HL-60/S4 (cell line): ENCODE measurements around the gene COX17.

Source experiments
- in situ Hi-C: fragments of 300-500 bp; cut with MboI; formaldehyde crosslinking; loops from 2 replicates; pipeline ENCODE4 v1.14.3; 2022; ENCODE audit warnings: low sequenced_read_pairs

Gene COX17

DNA sequence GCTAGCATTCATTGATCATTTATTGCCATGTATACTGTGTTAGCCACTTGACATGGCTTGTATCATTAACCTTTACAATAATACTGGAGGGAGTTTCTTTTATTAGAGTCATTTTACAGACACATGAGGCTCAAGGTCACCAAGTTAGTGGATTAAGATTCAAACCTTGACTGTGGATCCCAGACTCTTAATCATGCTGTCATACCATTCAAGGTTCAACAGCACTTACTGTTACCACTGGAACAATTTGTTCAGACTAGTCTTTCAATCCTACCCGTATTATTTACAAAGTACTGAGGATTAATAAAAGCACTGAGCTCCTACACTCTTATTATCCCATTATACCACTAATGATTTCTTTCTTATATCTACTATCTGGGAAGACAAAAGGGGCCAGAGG is 1.2 kb downstream of the COX17 start:
- in situ Hi-C loops = loop anchor here (25.0 kb wide), 1 partner anchor 789 kb away; no protein-coding TSS in a partner anchor

DNA sequence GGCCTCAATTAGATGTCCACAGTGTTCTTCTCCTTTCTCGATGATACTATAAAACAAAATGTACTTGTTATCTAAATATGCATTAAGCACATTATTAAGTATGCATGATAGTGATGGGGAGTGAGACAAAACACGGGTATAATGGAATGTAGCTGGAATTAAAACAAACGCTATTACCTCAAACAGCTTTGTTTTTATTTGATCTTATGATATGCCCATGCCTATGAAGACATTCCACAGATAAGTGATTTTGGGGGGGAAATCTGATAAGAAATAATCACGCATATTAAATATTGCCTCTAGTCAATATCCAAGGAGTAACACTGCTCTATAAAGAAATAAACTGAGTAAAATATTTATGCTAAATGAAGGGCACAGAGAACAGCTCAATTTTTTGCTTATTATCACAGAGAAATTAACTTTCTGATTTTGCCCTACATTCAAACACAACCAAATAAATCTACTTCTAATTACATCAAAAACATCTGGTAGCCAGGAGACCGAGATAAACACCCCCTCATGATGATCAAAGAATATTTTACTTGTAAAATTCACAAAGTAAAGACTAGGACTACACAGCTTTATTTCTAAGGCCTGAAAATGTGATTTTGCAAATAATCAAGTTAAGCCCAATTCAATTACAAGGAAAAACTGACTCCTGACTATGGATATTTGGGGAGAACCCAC is 1.9 kb downstream of the COX17 start:
- in situ Hi-C loops = loop anchor here (25.0 kb wide), 1 partner anchor 788 kb away; no protein-coding TSS in a partner anchor

DNA sequence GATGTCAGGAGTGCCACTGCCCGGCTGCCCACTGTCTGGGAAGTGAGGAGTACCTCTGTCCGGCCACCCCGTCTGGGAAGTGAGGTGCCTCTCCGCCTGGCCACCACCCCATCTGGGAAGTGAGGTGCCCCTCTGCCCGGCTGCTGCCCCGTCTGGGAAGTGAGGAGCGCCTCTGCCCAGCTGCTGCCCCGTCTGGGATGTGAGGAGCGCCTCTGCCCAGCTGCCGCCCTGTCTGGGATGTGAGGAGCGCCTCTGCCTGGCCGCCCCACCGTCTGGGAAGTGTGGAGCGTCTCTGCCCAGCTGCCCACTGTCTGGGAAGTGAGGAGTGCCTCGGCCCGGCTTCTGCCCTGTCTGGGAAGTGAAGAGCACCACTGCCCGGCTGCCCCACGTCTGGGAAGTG is 3.3 kb downstream of the COX17 start:
- in situ Hi-C loops = no loop called here

DNA sequence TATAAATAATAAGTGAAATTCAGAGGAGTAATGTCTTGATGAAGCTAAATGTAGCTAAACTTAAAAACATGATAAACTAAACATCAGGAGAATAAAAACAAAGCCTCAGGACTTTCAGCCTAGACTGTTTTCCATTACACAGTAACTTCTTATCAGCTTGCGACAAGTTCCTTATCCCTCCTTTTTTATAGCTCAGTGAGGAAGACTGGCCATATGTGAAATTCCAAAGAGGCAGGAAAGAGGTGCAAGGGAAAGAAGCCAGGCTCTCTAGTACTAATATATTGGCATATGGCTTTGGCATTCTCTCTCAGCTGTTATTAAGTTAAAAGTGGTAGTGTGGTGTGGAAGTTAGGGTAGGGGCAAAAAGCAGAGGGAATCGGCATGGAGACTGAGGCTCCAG is 4.4 kb downstream of the COX17 start:
- in situ Hi-C loops = no loop called here

DNA sequence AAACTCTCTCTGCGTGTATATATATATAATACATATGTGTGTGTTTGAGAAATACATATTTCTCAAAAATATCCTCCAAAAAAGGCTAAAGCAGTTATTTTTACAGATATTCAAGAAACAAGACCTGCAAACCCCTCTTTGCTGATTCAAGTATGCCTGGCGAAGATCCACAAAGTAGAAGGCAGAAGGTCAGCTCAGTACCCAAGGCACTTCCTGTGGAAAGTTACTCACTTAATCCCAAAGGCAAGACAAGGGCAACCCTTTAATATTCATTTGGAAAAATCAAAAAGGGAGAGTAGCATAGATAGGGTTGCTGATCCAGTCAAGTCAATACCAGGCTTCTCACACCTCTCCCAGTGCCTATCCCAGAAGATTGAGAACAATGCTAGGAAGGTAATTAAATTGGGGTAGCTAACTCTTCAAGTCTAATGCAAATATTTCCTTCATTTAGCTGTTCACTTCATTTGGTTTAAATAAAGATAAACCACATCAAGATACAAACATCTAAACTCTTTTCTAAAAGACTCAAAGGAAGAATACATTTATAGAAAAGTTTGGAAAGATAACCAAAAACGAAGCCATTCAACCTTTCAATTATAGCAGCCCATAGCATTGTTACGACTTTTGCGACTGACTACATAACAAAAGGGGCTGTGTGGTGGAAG is 7.2 kb downstream of the COX17 start:
- in situ Hi-C loops = no loop called here

DNA sequence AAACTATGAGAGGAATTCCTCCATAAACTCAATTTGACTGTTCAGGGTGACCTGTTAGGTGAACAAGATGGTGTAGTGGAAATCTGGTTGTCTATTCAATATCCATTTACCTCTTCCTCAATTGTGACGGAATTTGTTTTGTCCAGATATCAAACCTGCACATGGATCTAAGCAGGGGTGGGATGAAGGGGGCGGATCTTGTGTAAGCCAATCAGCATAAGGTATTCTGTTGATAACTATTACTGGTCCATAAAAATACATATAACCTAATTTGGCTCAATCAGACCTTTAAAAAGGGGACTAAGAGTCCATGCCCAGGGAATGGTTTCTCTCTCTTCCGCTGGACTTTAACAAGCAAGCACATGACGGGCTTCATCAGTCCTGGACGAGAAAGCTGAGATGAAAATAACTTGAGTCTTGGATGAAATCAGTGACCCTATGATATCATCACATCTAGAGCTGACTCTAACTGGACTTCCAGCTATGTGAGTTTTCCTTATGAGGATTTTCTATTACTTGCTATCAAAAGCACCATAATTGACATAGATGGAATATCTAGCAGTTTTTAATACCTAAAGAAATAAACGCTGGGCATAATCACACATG is 11.1 kb downstream of the COX17 start:
- in situ Hi-C loops = no loop called here

DNA sequence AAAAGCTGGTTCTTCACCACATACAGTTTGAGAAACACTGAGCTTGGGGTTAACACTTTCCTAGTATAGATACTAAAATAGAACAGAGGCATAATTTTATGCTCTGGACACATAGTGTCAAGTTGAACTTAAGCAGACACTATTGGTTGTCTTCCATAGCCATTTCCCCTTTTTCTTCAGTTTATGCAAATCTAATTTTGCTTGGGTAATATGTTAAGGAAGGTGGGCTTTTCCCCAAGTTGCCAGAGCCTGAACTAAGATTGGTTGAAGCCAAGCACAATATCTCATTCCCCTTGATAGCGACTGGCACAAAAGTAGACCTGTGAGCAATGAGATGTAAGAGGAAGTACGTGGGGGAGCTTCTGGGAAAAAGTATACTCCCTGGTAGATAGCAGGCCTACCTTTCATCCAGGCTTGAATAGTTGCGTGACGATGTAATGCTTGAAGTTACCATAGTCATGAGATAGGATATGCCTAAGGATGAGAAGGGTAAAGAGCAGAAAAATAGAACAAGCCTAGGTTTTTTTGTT is 12.3 kb downstream of the COX17 start:
- in situ Hi-C loops = no loop called here

DNA sequence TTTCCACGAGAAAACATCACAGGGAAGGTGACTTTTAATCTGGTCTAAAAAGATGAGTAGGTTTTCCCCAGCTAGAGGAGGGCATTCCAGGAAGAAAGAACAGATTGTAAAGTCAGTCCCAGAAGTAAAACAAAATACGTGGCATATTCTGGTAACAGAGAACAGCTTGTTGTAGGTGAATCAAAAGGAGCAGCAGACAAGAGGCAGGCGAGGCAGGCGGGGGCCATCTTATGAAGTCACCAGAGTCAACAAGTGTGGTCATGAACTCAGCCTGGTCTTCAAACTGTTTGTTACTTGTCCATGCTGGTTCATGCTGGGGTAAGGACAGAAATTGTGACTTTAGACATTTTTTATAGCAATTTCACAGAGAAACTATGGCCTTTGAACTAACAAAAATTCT is 12.8 kb downstream of the COX17 start:
- in situ Hi-C loops = no loop called here

DNA sequence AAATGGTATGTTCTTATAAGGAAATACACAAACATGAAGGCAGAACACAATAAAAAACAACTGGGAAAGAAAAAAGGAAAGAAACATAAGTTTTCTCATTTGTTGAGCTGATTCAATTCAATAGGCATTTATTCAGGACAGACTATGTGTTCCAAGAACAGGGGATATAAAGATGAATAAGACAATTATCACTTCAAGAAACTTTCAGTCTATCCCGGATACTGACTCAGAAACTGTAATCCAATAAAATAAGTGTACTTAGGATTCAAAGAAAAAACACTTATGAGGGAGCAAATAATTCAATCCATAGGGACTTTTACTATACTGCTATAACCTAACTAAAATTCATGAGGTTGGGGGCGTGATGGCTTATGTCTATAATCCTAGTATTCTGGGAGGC is 13.3 kb downstream of the COX17 start:
- in situ Hi-C loops = no loop called here

DNA sequence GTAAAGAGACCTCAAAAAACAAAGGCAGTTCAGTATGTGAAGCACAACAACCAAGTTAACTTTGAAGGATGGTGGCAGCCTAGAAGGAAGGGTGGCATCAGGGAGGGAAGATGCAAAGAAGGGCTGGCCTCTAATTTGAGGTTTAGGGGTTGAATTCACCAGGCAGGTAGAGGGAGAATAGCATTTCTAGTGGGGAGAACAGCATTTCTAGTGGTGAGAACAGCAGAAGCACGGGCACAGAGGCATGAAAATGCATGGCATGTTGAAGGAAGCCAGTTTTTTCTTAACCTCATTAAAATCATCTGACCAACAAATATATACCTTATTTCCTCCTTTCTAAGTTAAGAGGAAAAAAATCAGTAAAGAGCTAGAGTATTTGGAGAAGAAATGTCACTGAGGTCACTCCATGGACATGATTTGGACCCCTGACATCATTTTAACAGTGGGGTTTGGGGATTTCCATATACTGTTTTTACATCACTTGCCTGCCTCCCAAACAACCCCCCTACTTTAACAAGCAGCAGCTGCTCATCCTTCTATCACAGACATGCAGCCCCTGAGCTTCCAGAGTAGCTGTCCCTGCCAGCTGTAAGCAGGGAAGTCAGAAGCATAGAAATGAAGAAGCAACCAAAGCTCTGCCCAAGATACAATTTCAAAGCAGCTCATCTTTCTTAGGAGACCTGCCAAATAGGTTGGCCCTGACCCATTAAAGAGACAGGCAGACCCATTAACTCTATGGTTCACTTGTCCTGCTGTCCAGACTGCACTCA is 14.4 kb downstream of the COX17 start:
- in situ Hi-C loops = no loop called here

DNA sequence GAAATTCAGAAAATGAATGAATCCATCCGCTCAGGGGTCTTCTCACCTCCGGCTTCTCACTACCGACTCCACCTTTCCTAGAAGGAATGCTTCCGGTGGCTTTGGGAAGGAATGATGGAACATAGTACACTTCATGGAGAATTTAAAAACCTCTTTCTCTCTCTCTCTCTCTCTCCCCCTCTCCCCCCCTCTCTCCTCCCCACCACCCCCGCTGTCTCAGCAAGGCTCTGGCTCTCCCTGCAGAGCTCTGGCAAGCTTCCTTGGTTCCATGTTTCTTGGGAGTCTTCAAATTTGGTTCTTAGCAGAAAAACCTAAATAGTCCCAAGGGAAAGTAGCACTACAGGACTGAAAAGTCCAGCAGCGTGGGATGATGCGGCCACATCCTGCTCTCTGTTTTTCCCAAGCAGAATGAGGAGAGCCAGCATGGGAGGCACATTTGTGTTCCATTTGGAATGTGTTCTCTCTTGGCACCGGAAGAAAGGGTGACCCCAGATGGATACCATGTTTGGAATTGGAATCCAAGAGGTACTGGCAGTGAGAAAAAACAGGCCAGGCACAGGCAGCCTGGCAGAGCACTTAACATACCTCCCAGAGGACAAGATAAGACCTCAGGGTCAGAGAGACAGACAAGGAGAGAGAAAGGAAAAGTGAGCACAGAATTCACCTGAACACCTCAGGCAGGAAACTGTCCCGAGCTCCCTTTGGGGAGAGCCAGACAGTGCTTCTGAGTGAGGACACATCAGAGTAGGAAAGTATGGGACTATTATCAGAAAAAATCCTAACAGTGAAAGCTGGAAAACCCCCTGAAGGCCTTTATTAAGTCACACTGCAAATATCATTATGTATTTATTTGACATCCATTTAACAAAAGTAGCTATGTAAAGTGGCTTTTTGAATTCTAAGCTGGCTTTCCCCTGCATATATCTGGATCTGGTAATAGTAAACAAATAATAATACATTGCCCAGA is 16.4 kb downstream of the COX17 start, which contains the start of gene POPDC2:
TSS of gene POPDC2 (minus strand) at position 116 of the 967 bp plus-strand sequence. CDS start 166 bp downstream, outside the sequence.
- in situ Hi-C loops = no loop called here

DNA sequence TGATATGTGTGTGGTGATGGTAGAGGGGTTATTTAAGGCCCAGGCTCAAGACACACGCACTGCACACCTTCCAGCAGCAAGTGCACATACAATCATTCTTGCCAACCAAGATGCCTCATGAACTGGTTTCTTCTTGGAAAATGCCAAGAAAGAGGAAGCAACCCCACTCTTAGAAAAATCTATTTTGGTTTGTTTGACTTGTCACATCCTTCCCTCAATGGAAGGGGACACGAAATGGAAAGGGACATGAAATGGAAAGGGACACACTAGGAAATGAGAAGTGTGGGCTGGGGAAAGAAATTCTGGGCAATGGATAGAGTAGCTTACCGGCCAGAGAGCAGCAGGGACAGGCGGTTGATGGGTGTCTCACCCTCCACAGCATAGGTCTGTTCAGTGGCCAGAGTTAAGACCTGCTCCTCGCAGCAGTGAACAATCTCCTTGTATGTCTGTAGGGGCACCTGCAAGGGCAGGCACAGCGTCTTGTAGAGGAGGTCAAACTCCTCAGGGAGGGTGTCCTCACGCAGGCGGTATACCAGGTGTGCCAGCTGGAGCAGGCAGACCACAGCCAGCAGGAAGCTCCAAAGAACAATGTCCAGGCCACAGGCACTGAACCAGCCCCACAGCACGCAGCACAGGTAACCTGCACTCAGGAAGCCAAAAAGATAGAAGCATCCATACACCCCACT is 17.5 kb downstream of the COX17 start:
- in situ Hi-C loops = no loop called here

DNA sequence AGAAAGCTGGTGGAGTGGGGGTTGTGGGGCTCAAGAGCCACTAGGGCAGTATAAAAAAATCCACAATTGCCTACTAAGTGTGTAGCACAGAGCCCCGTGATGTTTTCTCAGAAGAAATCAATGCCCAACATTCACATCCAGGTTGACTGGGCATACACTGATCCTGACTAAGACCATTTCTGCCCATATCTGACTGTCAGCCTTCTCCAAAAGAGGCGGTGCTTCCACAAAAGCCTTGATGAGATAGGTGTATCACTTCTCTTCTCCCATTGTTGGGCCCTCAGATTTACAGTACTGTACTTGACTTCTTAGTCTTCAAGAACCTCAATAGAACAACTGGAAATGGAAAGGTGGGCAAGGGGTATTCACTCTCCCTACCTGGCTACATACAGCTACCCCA is 18.2 kb downstream of the COX17 start:
- in situ Hi-C loops = no loop called here

DNA sequence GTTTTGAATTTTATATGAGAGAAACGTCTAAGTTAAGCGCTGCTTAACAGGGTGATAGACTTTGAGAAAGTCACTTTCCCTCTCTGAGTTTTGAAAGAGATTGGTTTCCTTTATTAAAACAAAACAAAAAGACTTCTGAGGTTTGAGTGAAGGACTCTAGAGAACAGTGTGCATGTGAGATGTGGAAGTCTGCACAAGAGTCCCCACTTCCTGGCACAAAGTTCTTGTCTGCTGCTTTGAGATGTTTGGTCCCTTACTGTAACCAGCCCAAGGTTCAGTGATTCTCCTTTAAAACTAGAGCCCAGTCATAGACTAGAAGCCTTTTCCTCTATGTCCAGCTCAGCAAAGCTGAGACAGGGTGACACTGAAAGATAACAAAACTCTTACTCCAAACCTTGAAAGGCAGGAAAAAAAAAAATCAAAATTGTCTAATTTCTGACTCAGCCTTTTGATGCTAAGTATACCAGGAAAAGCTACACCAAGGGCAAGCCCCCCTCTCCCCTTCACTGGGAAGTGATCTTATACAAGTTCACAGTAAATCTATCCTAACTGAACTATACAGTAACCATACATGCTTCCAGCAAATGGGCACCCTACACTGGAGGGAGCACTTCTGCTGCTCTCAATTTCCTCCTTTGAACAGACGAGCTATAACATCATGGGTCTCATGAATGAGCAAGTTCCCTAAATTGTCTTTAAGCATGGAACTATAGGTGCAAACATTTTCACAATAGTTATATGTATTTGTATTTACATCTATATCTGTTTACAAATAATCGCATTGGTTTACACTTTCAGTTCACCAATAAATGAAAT is 19.1 kb downstream of the COX17 start:
- in situ Hi-C loops = no loop called here

DNA sequence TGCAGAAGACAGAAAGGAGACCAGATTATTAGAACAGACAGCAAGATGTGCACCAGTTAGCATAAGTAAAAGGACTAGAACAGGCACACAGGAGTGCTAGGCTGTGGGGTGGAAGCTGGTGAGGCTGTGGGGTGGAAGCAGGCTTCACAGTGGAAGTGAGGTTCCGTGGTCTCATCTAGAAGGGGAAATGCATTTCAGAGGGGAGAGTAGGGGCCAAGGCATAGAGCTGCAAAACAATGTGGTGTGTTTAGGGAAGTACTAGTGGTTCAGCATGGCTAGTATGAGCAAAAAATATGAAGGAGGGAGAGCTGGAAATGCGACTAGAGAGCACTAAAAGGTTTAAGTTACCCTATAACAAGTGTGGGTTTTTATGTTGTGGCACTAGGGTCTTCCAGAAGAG is 23.3 kb downstream of the COX17 start:
- in situ Hi-C loops = no loop called here

DNA sequence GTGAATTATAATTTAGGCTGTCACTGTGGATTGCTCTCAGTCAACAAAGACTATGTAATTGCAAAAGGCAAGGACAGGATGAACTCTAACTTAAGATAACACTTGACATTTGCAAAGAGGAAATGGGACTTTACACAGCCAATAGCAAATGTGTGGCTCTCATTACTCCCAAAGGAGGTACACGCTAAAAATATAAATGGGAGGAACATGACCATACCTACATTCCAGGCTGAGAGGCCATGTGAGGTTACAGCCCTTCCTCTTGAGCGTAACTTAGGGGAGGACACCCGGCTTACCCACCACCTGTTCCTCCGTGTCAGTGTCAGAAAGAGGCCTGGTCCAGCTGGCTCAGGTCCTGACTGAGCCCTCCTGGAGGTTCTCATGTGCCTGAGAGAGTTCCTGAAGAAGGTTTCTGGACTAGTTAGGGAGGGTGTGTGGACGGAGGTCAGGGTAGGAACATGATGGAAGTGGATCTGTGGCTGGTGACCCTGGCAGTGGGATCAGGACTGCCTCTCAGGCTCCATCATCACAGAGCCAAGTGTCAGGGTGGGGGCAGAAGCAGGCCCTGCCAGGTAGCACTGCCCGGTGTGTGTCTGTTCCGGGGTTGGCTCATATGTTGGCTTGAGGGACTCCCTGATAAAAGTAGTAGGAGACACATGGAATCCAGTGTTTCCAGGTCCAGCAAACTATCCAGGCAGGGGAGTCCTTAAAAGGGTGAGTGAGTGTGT is 24.7 kb downstream of the COX17 start:
- in situ Hi-C loops = no loop called here

DNA sequence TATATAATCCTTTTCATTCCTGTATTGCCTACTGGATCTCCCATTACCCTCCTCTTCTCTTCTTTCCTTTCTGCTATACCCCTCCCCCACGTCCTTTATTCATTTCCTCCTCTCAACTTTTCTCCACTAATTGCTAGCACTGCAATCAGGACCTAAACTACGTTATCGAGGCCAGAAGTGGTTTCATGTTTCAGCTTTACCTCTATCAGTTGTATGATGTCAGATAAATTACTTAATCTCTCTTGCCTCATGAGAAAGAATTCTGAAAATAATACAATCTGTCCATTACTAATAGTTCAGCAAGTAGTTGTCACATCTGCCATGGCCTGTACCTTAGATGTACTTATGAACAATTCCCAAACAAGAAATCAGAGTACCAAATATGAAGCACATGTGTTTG is 27.4 kb downstream of the COX17 start:
- in situ Hi-C loops = no loop called here
